ENCODE measurements around the gene PDLIM7. TPM values are rescaled to one million over a fixed set of nuclear protein-coding genes. Genes with fewer than 3 reads are reported as not detected.
A peak's percentile ranks its signal among the peaks of the same experiment; 100 is the strongest.

The PDLIM7 gene
- total and polyA plus RNA-seq, 2 of the 8 experiments (the other 6 are each of a cell fraction or from before 2014, with no cell fraction given) = 67.3 to 94.2 TPM

GRCh38 chr5:177453852-177454396, 43.5 kb downstream of the PDLIM7 start:
- H2BK15ac ChIP-seq (ENCODE audit: low read length) = peak overlapping the region; percentile 61
- no peak overlapping the region for H2AFZ ChIP-seq (ENCODE audit: low read length)
- H2BK20ac ChIP-seq (ENCODE audit: low read length) = peak overlapping the region; percentile 18; the same call in 1 of the 2 replicates
- TF ChIP-seq ZNF274 (IDR thresholded peaks at IDR 0.05; ENCODE audit: borderline replicate concordance, extremely low read depth, low read length) (no peak), EZH2 (IDR thresholded peaks at IDR 0.05; ENCODE audit: low read depth, low read length, severe bottlenecking) (no peak), CEBPB (IDR thresholded peaks at IDR 0.05; ENCODE audit: low read depth, low read length) (no peak), TAF1 (IDR thresholded peaks at IDR 0.05; ENCODE audit: low read depth, low read length) (no peak; the same call in 1 of the 2 replicates), SP2 (IDR thresholded peaks at IDR 0.05; ENCODE audit: low read length) (no peak), BACH1 (IDR thresholded peaks at IDR 0.05; ENCODE audit: low read length) (0 out of 2 replicates have a peak, but pooled peaks have one; percentile 3), JUND (IDR thresholded peaks at IDR 0.05; ENCODE audit: low read length) (no peak)
- H3K79me2 ChIP-seq (ENCODE audit: control insufficient read depth in 1 of 2, insufficient read depth in 2 of 2, low read length in 2 of 2) = no peaks in the 10 kb centered on the region
- H3K4me1 ChIP-seq (replicated peaks in 1 of 4; ENCODE audit: control insufficient read depth in 3 of 4, insufficient read depth in 4 of 4, low read length in 3 of 4) = peaks cover 0 to 22% (median 12%) of the 10 kb centered on the region in 4 experiments; a peak in 6 of 7 replicates
- ChIA-PET CTCF (ENCODE audit: partially characterized antibody) (interaction anchor here (0.9 to 23.6 kb wide), 16 partner anchors 13 to 145 kb away, joined by 3 to 430 read pairs (median 16); partner anchors contain the start of genes F12, PFN3, PRR7 and SLC34A1), POLR2A (ENCODE audit: partially characterized antibody) (interaction anchor here (0.7 to 67.5 kb wide), 23 partner anchors 15 to 667 kb away, joined by 3 to 3349 read pairs (median 9); partner anchors contain the start of genes DBN1, DOK3, F12 and GRK6)
- H3K14ac ChIP-seq (ENCODE audit: insufficient read length) = no peak overlapping the region
- H2BK120ac ChIP-seq (replicated peaks; ENCODE audit: low read depth, low read length) = no peak overlapping the region
- H3K4ac ChIP-seq (replicated peaks; ENCODE audit: insufficient read length, low read depth, low read length) = no peak overlapping the region
- no peak overlapping the region for H3K23ac ChIP-seq (ENCODE audit: insufficient read length)
- no peaks in the 10 kb centered on the region; the same call in 1 of the 2 replicates for H3K79me1 ChIP-seq (ENCODE audit: low read depth, low read length)
- H3K27me3 ChIP-seq (replicated peaks in 1 of 4; ENCODE audit: control insufficient read depth in 3 of 4, extremely low read depth in 1 of 4, insufficient read depth in 3 of 4, low read length in 3 of 4) = peaks cover 0 to 10% (median 8%) of the 10 kb centered on the region in 4 experiments; a peak in 3 of 7 replicates
- no peaks in the 10 kb centered on the region for H3K9me3 ChIP-seq (ENCODE audit: insufficient read depth in 2 of 2, low read depth in 1 of 2, low read length in 1 of 2)
- peak in 1 of 2 experiments; percentile 76 for DNase-seq (ENCODE audit: low read depth in 1 of 2, low spot score in 2 of 2)
- H3K23me2 ChIP-seq (ENCODE audit: low read depth, low read length) = peaks cover 15% of the 10 kb centered on the region; the same call in 1 of the 2 replicates
- peak overlapping the region; percentile 66; the same call in 1 of the 2 replicates for H2BK5ac ChIP-seq (ENCODE audit: low read depth, low read length)
- H4K8ac ChIP-seq (ENCODE audit: extremely low read depth, insufficient read depth, low read length) = peak overlapping the region; percentile 39; the same call in 1 of the 2 replicates
- H3K56ac ChIP-seq (replicated peaks; ENCODE audit: insufficient read length, low read depth, low read length) = no peak overlapping the region
- peak overlapping the region in 3 of 4 experiments; percentile 72 to 90 (median 87); a peak in 5 of 7 replicates for H3K9ac ChIP-seq (replicated peaks in 1 of 4; ENCODE audit: extremely low read depth in 1 of 4, low read depth in 3 of 4, low read length in 3 of 4)
- whole genome bisulfite sequencing, 2 experiments (ENCODE audit: extremely low coverage in 1 of 2, insufficient coverage in 1 of 2, insufficient read length in 1 of 2, insufficient replicate concordance in 2 of 2, low coverage in 1 of 2, low lambda C conversion rate in 2 of 2, missing lambda C conversion rate in 1 of 2) = 14% methylated on average over 31 of the region's 31 CpGs; no CpG with 5 or more reads in 1 of the 2 experiments
- peaks cover 17 to 19% of the 10 kb centered on the region in 2 experiments for H4K20me1 ChIP-seq (replicated peaks in 1 of 2; ENCODE audit: control insufficient read depth in 1 of 2, insufficient read depth in 2 of 2, low read length in 2 of 2)
- peak overlapping the region; percentile 66; the same call in 1 of the 2 replicates for H2AK5ac ChIP-seq (ENCODE audit: low read depth, low read length)
- peak overlapping the region; percentile 91 for H3K18ac ChIP-seq (ENCODE audit: extremely low read depth, low read length)
- peak overlapping the region; percentile 92 for H4K91ac ChIP-seq (replicated peaks; ENCODE audit: insufficient read length, low read length)
- peaks cover 9 to 20% (median 18%) of the 10 kb centered on the region in 4 experiments; a peak in 7 of 8 replicates for H3K36me3 ChIP-seq (ENCODE audit: control insufficient read depth in 2 of 4, insufficient read depth in 4 of 4, low read length in 3 of 4)
- no peak overlapping the region for H3K27ac ChIP-seq (ENCODE audit: low read depth, low read length)
- H2BK12ac ChIP-seq (ENCODE audit: low read depth, low read length) = peak overlapping the region; percentile 88; the same call in 1 of the 2 replicates
- H4K5ac ChIP-seq (ENCODE audit: insufficient read length, low read depth, low read length) = peak overlapping the region; percentile 45
- peak overlapping the region; percentile 81 to 93 for H3K4me2 ChIP-seq (ENCODE audit: insufficient read depth in 1 of 2, low read depth in 2 of 2, low read length in 2 of 2)
- H3K4me3 ChIP-seq (ENCODE audit: extremely low read depth in 1 of 4, insufficient read depth in 2 of 4, low read depth in 3 of 4, low read length in 4 of 4) = peak overlapping the region; percentile 24 to 86 (median 81)
- FAIRE-seq = no peak

All from H1 (cell line).